BJ (cell line): ENCODE measurements around the gene TLX3. TPM values are rescaled to one million over a fixed set of nuclear protein-coding genes. Genes with fewer than 3 reads are reported as not detected.

Experiments used
- CTCF ChIA-PET: fragments of 350-600 bp; formaldehyde crosslinking; extraction: SDS; loops from one replicate; lab custom pipeline; 2021; ENCODE audit warnings: antibody characterized with exemption, inconsistent platforms; lab: Yijun Ruan, JAX
- POLR2A ChIA-PET: fragments of 300-600 bp; sonication (Branson Sonifier 250); formaldehyde crosslinking; extraction: SDS; loops from one replicate; lab custom pipeline; 2021; ENCODE audit warnings: antibody characterized with exemption; lab: Charles Lee
- DNase-seq: peaks from one replicate; pipeline ENCODE4 v3.0.0-alpha.2; 2011; ENCODE audit warnings: low read depth
- H3K27me3 ChIP-seq: 2 replicates; pipeline ENCODE4 v1.6.0; 2011; ENCODE audit warnings: low read length; ENCODE audit not compliant: control insufficient read depth, insufficient read depth
- H3K36me3 ChIP-seq: 2 replicates; pipeline ENCODE4 v1.5.1; 2011; ENCODE audit warnings: low read length; ENCODE audit not compliant: control insufficient read depth, insufficient read depth
- H3K4me3 ChIP-seq: 2 replicates; pipeline ENCODE4 v1.5.1; 2011; ENCODE audit warnings: low read depth, mild to moderate bottlenecking, control low read depth, low read length
- CTCF ChIP-seq: IDR thresholded peaks from 2 replicates; pipeline ENCODE4 v1.5.1; 2011; ENCODE audit warnings: low read depth, mild to moderate bottlenecking, control low read depth, inconsistent platforms, low read length, moderate library complexity; ENCODE audit not compliant: insufficient read depth
- polyA plus RNA-seq: library from polyadenylated mRNA; depleted of rRNA; stranded (reverse); fragments of >200 nt; gene quantifications from 2 replicates; pipeline ENCODE4 v1.2.3, GENCODE V29; 2011

Gene TLX3
- polyA plus RNA-seq, 1 experiment: not detected

- Histone ChIP-seq H3K4me3 (no peak overlapping the region), H3K27me3 (peaks cover 81% of the 10 kb centered on the region), H3K36me3 (no peaks in the 10 kb centered on the region)
- POLR2A ChIA-PET: no interaction called here
- CTCF ChIA-PET: interaction anchor here (0.6 to 1.1 kb wide), 3 partner anchors 24 to 112 kb away, joined by 3 to 4 read pairs (median 3); no protein-coding TSS in a partner anchor
- DNase-seq: no peak
- TF ChIP-seq CTCF: no peak
Measured at GRCh38 chr5:171313481-171314206, 4.6 kb downstream of the TLX3 start.

DNA sequence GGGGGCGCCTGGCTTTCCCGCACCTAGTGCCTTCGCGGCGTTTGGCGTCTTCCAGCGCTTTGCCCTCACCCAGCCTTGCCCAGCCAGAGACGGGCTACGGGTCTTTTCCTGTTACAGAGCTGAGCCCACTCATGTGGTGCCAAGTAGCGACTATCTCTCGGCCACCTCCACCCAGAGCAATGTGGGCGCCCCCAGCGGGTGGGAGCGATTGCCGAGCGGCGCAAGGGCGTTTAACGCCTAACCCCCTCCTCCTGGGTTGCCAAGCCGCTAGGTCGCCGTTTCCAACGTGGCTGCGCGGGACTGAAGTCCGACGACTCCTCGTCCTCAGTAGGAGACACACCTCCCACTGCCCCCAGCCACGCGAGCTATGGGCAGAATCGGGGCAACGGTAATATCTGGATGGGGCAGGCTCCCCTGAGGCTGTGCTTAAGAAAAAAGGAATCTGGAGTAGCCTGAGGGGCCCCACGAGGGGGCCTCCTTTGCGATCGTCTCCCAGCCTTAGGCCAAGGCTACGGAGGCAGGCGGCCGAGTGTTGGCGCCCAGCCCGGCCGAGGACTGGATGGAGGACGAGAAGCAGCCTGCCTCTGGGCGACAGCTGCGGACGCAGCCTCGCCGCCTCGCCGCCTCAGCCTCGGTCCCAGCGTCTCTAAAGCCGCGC lies 5.8 kb downstream of the TLX3 start:
- no peak for DNase-seq
- CTCF ChIA-PET: interaction anchor here (0.9 to 1.7 kb wide), 2 partner anchors 107 to 109 kb away, joined by 3 to 6 read pairs; no protein-coding TSS in a partner anchor
- H3K36me3 ChIP-seq: no peaks in the 10 kb centered on the region
- no peak overlapping the region for H3K4me3 ChIP-seq
- POLR2A ChIA-PET: no interaction called here
- H3K27me3 ChIP-seq: peaks cover 79% of the 10 kb centered on the region
- TF ChIP-seq CTCF: no peak

- Histone ChIP-seq H3K27me3 (peaks cover 77% of the 10 kb centered on the region), H3K4me3 (no peak overlapping the region), H3K36me3 (no peaks in the 10 kb centered on the region)
- TF ChIP-seq CTCF: no peak
- POLR2A ChIA-PET: no interaction called here
- CTCF ChIA-PET: interaction anchor here (0.9 to 1.7 kb wide), 2 partner anchors 108 to 110 kb away, joined by 3 to 6 read pairs; no protein-coding TSS in a partner anchor
- DNase-seq: no peak
Measured at GRCh38 chr5:171315386-171315891, 6.4 kb downstream of the TLX3 start.

GRCh38 chr5:171315925-171316257 lies 6.8 kb downstream of the TLX3 start:
- Histone ChIP-seq H3K27me3 (peaks cover 74% of the 10 kb centered on the region), H3K4me3 (no peak overlapping the region), H3K36me3 (no peaks in the 10 kb centered on the region)
- ChIA-PET POLR2A (no interaction called here), CTCF (interaction anchor here (0.9 to 1.7 kb wide), 2 partner anchors 108 to 110 kb away, joined by 3 to 6 read pairs; no protein-coding TSS in a partner anchor)
- no peak for TF ChIP-seq CTCF
- DNase-seq: no peak
